GM12878 (cell line): ENCODE measurements around the gene LRRC37A3. TPM values are rescaled to one million over a fixed set of nuclear protein-coding genes. Genes with fewer than 3 reads are reported as not detected.
"Not testable (repeated sequence)": the region's sequence is repeated elsewhere in the genome, so short reads cannot be mapped to it uniquely, and the experiment has no call there.

Source experiments
- ATAC-seq: fragments of 200-7000 bp; cut with Tn5 transposase; 3 replicates; pipeline ENCODE4 v1.9.1; 2020; ENCODE audit warnings: mild to moderate bottlenecking, moderate library complexity
- BruUV-seq: library from RNA; stranded (reverse); fragments of 400-500 nt; replicated peaks from 2 replicates; lab custom pipeline; 2021; lab: Mats Ljungman, UMichigan
- CTCF ChIA-PET: fragments of 300-600 bp; sonication (Branson Sonifier 250); formaldehyde crosslinking; extraction: SDS; loops from one replicate; lab custom pipeline; 2021; ENCODE audit warnings: inconsistent platforms; lab: Yijun Ruan, JAX
- POLR2A ChIA-PET: fragments of 350-600 bp; formaldehyde crosslinking; extraction: SDS; loops from one replicate; lab custom pipeline; 2021; ENCODE audit warnings: inconsistent platforms; lab: Charles Lee
- RAD21 ChIA-PET: fragments of 300-600 bp; sonication (Branson Sonifier 250); formaldehyde crosslinking; loops from one replicate; lab custom pipeline; 2023; ENCODE audit warnings: antibody characterized with exemption; ENCODE audit not compliant: unreplicated experiment; lab: Charles Lee
- SMC1A ChIA-PET: fragments of 300-600 bp; sonication (Branson Sonifier 250); formaldehyde crosslinking; loops from one replicate; lab custom pipeline; 2023; ENCODE audit not compliant: unreplicated experiment, uncharacterized antibody; lab: Charles Lee
- DNase-seq: peaks from one replicate; pipeline ENCODE4 v3.0.0-alpha.2; 2011; ENCODE audit warnings: low read depth, low spot score
- FAIRE-seq: peaks from 3 replicates; lab custom pipeline; 2011; peaks lifted over from hg19 to GRCh38; lab: Jason Lieb, UNC
- H2AFZ ChIP-seq: 2 replicates; pipeline ENCODE4 v1.6.0; 2011; ENCODE audit warnings: low read depth, low read length, control low read depth; ENCODE audit not compliant: control insufficient read depth
- H3K27ac ChIP-seq: 2 replicates; pipeline ENCODE4 v1.5.1; 2011; ENCODE audit warnings: control low read depth; ENCODE audit not compliant: control insufficient read depth, insufficient read depth
- H3K27me3 ChIP-seq, 2 experiments: replicated peaks in 1 of 2; 2 replicates each; pipeline versions ENCODE4 v1.6.0 to v1.6.1; 2011; ENCODE audit warnings: low read length in 1 of 2; ENCODE audit not compliant: control insufficient read depth in 2 of 2, insufficient read depth in 2 of 2
- H3K36me3 ChIP-seq, 2 experiments: 2 replicates each; pipeline ENCODE4 v1.5.1; 2011; ENCODE audit warnings: low read length in 1 of 2; ENCODE audit not compliant: control insufficient read depth in 2 of 2, insufficient read depth in 2 of 2
- H3K4me1 ChIP-seq: 2 replicates; pipeline ENCODE4 v1.6.1; 2011; ENCODE audit warnings: mild to moderate bottlenecking, low read length, moderate library complexity, mixed read lengths; ENCODE audit not compliant: control insufficient read depth, insufficient read depth
- H3K4me2 ChIP-seq: 2 replicates; pipeline ENCODE4 v1.6.0; 2011; ENCODE audit warnings: control low read depth; ENCODE audit not compliant: control insufficient read depth, insufficient read depth
- H3K4me3 ChIP-seq: fragments of 200-600 bp; sonication (generic); 2 replicates; pipeline ENCODE4 v1.5.1; 2016
- H3K79me2 ChIP-seq: 2 replicates; pipeline ENCODE4 v1.6.0; 2011; ENCODE audit warnings: low read length; ENCODE audit not compliant: control insufficient read depth, insufficient read depth
- H3K9ac ChIP-seq: 2 replicates; pipeline ENCODE4 v1.8.0; 2011; ENCODE audit warnings: low read length, control low read depth, mixed read lengths; ENCODE audit not compliant: control insufficient read depth, insufficient read depth
- H3K9me3 ChIP-seq: replicated peaks from 3 replicates; pipeline ENCODE4 v1.5.1; 2011; ENCODE audit warnings: mild to moderate bottlenecking, low read length; ENCODE audit not compliant: control insufficient read depth, insufficient read depth
- H4K20me1 ChIP-seq: 2 replicates; pipeline ENCODE4 v1.6.0; 2011; ENCODE audit not compliant: control insufficient read depth, insufficient read depth
- BACH1 ChIP-seq: fragments of 450-650 bp; IDR thresholded peaks from 2 replicates; pipeline ENCODE4 v1.6.1; 2017; ENCODE audit warnings: mild to moderate bottlenecking, borderline replicate concordance
- DPF2 ChIP-seq: fragments of 450-650 bp; IDR thresholded peaks from 2 replicates; pipeline ENCODE4 v1.6.1; 2017; ENCODE audit warnings: mild to moderate bottlenecking
- GATAD2B ChIP-seq: fragments of 450-650 bp; conservative IDR thresholded peaks from 2 replicates; pipeline ENCODE4 v1.6.1; 2017; ENCODE audit warnings: low read depth, mild to moderate bottlenecking, moderate library complexity
- IKZF1 ChIP-seq: fragments of 450-650 bp; conservative IDR thresholded peaks from 2 replicates; pipeline ENCODE4 v1.6.1; 2017; ENCODE audit warnings: antibody characterized with exemption, mild to moderate bottlenecking
- LARP7 ChIP-seq: fragments of 450-650 bp; IDR thresholded peaks from 2 replicates; pipeline ENCODE4 v1.6.1; 2017; ENCODE audit warnings: mild to moderate bottlenecking
- NR2F1 ChIP-seq: fragments of 450-650 bp; conservative IDR thresholded peaks from 2 replicates; pipeline ENCODE4 v1.6.1; 2017; ENCODE audit warnings: mild to moderate bottlenecking
- SMARCA5 ChIP-seq: fragments of 450-650 bp; IDR thresholded peaks from 2 replicates; pipeline ENCODE4 v1.6.1; 2017; ENCODE audit warnings: mild to moderate bottlenecking
- TCF12 ChIP-seq: IDR thresholded peaks from 2 replicates; pipeline ENCODE4 v1.6.1; 2011; ENCODE audit warnings: low read depth, mild to moderate bottlenecking, low read length
- TCF3 ChIP-seq: IDR thresholded peaks from 2 replicates; pipeline ENCODE4 v1.6.1; 2012; ENCODE audit warnings: low read depth, mild to moderate bottlenecking, low read length, borderline replicate concordance; ENCODE audit not compliant: insufficient read depth
- ZBTB40 ChIP-seq: fragments of 450-650 bp; IDR thresholded peaks from 2 replicates; pipeline ENCODE4 v1.6.1; 2016; ENCODE audit warnings: mild to moderate bottlenecking, moderate library complexity, borderline replicate concordance
- ZNF217 ChIP-seq: fragments of 450-650 bp; IDR thresholded peaks from 2 replicates; pipeline ENCODE4 v1.6.1; 2017; ENCODE audit warnings: antibody characterized with exemption, mild to moderate bottlenecking
- ZNF687 ChIP-seq: fragments of 450-650 bp; IDR thresholded peaks from 2 replicates; pipeline ENCODE4 v1.6.1; 2017; ENCODE audit warnings: mild to moderate bottlenecking, moderate library complexity
- ZSCAN29 ChIP-seq: fragments of 450-650 bp; IDR thresholded peaks from 2 replicates; pipeline ENCODE4 v1.6.1; 2017; ENCODE audit warnings: mild to moderate bottlenecking, moderate library complexity
- WGBS: methylation state at CpG from one replicate; pipeline ENCODE4 v1.1.6; 2016; ENCODE audit warnings: low lambda C conversion rate; ENCODE audit not compliant: insufficient replicate concordance, insufficient coverage; ENCODE audit errors: missing lambda C conversion rate; 5-methylcytosine and 5-hydroxymethylcytosine counted together
- in situ Hi-C: fragments of 300-500 bp; cut with MboI; formaldehyde crosslinking; loops from 9 replicates; pipeline ENCODE4 v1.14.3; 2018; ENCODE audit warnings: mixed read lengths
- intact Hi-C: fragments of 100-400 bp; cut with micrococcal nuclease; formaldehyde crosslinking; loops from one replicate; pipeline ENCODE4 v1.14.2; 2022; ENCODE audit not compliant: unreplicated experiment
- polyA plus RNA-seq, 11 experiments: library from polyadenylated mRNA; depleted of rRNA in 4 of 11; unstranded in 6 of 11; stranded (reverse) in 5 of 11; fragments of >200 nt; fragmentation: Nextera tagmentation in 4 of 11; fragmentation: Illumina TruSeq in 1 of 11; extraction: Ambion mirVana in 4 of 11; extraction: Trizol in 1 of 11; gene quantifications; 1 replicate in 1 of 11; 2 replicates in 10 of 11; pipeline versions ENCODE4 v1.2.1 to v1.2.3, GENCODE V29; 2011 to 2016; ENCODE audit warnings: inconsistent platforms in 2 of 11, missing spikeins in 2 of 11, low read depth in 1 of 11
- total RNA-seq, 4 experiments: library from RNA; depleted of rRNA in 3 of 4; stranded (reverse); fragments of >200 nt in 3 of 4; fragmentation: Illumina TruSeq in 1 of 4; extraction: Trizol in 1 of 4; gene quantifications; 2 replicates each; pipeline versions ENCODE4 v1.2.1 to v1.2.3, GENCODE V29; 2013 to 2021

Gene LRRC37A3
- total and polyA plus RNA-seq, 10 of the 15 experiments (the other 5 are each of a cell fraction or from before 2014, with no cell fraction given) = 0.18 to 10.0 (median 2.7) TPM

- peak; percentile 50; the same call in 1 of the 2 replicates for TF ChIP-seq ZBTB40
Measured at GRCh38 chr17:64920026-64920418, 744 bp upstream of the LRRC37A3 start (continued).

- H3K36me3 ChIP-seq, in situ Hi-C loops, H3K27me3 ChIP-seq, H3K4me1 ChIP-seq, H3K9me3 ChIP-seq, FAIRE-seq, POLR2A ChIA-PET, H3K79me2 ChIP-seq, H3K4me2 ChIP-seq, H4K20me1 ChIP-seq, H2AFZ ChIP-seq, DNase-seq, intact Hi-C loops: not testable (repeated sequence)
- ChIA-PET SMC1A (interaction anchor here (0.8 to 1.1 kb wide), 2 partner anchors 20 to 56 kb away, joined by 3 read pairs; no protein-coding TSS in a partner anchor), RAD21 (interaction anchor here (1.2 to 1.6 kb wide), 3 partner anchors 46 to 181 kb away, joined by 3 to 5 read pairs (median 4); no protein-coding TSS in a partner anchor), CTCF (interaction anchor here (0.7 to 1.7 kb wide), 6 partner anchors 19 to 286 kb away, joined by 3 to 6 read pairs (median 4); no protein-coding TSS in a partner anchor)
- peak overlapping the region; percentile 76 for H3K27ac ChIP-seq
- BruUV-seq = TSS peak; percentile 71
- peak overlapping the region; percentile 50; the same call in 1 of the 2 replicates for H3K9ac ChIP-seq
- TF ChIP-seq LARP7 (peak; percentile 68; the same call in 1 of the 2 replicates), TCF3 (peak; percentile 72; the same call in 1 of the 2 replicates), GATAD2B (peak; percentile 52; the same call in 1 of the 2 replicates), ZSCAN29 (0 out of 2 replicates have a peak, but pooled peaks have one; percentile 5), ZNF217 (peak; percentile 43; the same call in 1 of the 2 replicates), SMARCA5 (peak; percentile 45; the same call in 1 of the 2 replicates), NR2F1 (peak; percentile 39; the same call in 1 of the 2 replicates), TCF12 (peak; percentile 88), ZNF687 (0 out of 2 replicates have a peak, but pooled peaks have one; percentile 18), BACH1 (peak; percentile 54; the same call in 1 of the 2 replicates), IKZF1 (0 out of 2 replicates have a peak, but pooled peaks have one; percentile 43), DPF2 (peak; percentile 67; the same call in 1 of the 2 replicates)
- WGBS = 0% methylated on average over 32 of the region's 47 CpGs
- ATAC-seq = peak; percentile 59
- peak overlapping the region; percentile 60 for H3K4me3 ChIP-seq
Measured at GRCh38 chr17:64918842-64919288, 413 bp downstream of the LRRC37A3 start.
